Measurements from ENCODE around the gene VSX2. TPM values are rescaled to one million over a fixed set of nuclear protein-coding genes. Genes with fewer than 3 reads are reported as not detected.

VSX2 gene
- total and polyA plus RNA-seq, 2 of the 13 experiments (the other 11 are each of a cell fraction or from before 2014, with no cell fraction given), result 0.05 TPM; not detected in 1

DNA sequence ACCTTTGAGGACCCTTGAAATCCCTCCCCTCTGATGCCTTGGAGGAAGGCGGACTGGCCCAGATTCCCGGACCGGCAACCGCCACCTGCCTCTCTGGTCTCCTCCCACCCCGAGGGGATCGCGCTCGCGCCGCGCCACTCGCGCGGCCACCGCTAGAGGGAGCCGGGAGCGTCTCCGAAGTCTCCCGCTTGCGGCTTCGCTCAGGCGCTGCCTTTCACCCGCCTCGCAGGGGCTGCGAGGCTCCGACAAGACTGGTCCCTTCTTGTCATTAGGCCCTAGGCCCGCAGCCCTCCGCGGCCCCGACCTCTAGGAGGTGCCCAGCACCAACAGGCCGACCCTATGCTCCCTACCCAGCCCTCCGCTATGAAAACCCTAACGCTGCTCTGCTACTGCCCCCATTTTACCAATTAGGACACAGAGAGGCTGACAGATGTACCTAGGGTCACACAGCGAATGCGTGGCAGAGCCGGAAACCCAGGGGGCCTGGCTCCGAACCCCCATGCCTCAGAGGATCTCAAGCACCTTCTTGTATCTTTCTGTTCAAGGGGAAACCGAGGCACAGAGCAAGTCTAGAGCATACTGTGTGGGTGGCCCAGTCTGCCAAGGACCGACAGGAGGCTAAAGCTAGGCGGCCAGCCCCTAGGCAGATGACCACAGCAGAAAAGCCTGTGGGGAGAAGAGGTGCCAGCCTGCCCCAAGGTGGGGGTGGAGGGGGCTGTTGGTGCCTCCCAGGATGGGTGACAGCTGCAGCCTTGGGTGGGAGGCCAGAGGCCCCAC is 21.4 kb upstream of the VSX2 start (continued):
- TF ChIP-seq SALL1 (CRISPR knock-in tag; IDR thresholded peaks at IDR 0.05) (peak; percentile 35; the same call in 1 of the 2 replicates), DPF2 (CRISPR knock-in tag; IDR thresholded peaks at IDR 0.05; ENCODE audit: borderline replicate concordance, low read depth) (no peak), ZNF451 (CRISPR knock-in tag; IDR thresholded peaks at IDR 0.05) (no peak), GPN1 (CRISPR knock-in tag; IDR thresholded peaks at IDR 0.05; ENCODE audit: borderline replicate concordance) (no peak), ZSCAN12 (CRISPR knock-in tag; IDR thresholded peaks at IDR 0.05) (no peak), ZSCAN31 (CRISPR knock-in tag; IDR thresholded peaks at IDR 0.05; ENCODE audit: low read depth) (no peak), ZNF878 (CRISPR knock-in tag; IDR thresholded peaks at IDR 0.05) (no peak), ZNF333 (CRISPR knock-in tag; IDR thresholded peaks at IDR 0.05; ENCODE audit: borderline replicate concordance) (no peak), GABPB1 (CRISPR knock-in tag; IDR thresholded peaks at IDR 0.05) (peak; percentile 44; the same call in 1 of the 2 replicates), ZFP82 (CRISPR knock-in tag; IDR thresholded peaks at IDR 0.05; ENCODE audit: borderline replicate concordance) (no peak), ZMYM2 (CRISPR knock-in tag; IDR thresholded peaks at IDR 0.05) (no peak), ZFP62 (CRISPR knock-in tag; IDR thresholded peaks at IDR 0.05) (no peak), ZNF598 (CRISPR knock-in tag; IDR thresholded peaks at IDR 0.05; ENCODE audit: borderline replicate concordance) (no peak), ZNF83 (CRISPR knock-in tag; IDR thresholded peaks at IDR 0.05; ENCODE audit: borderline replicate concordance) (no peak), ZNF772 (CRISPR knock-in tag; IDR thresholded peaks at IDR 0.05) (no peak)
- TF ChIP-seq, protein P1, sequence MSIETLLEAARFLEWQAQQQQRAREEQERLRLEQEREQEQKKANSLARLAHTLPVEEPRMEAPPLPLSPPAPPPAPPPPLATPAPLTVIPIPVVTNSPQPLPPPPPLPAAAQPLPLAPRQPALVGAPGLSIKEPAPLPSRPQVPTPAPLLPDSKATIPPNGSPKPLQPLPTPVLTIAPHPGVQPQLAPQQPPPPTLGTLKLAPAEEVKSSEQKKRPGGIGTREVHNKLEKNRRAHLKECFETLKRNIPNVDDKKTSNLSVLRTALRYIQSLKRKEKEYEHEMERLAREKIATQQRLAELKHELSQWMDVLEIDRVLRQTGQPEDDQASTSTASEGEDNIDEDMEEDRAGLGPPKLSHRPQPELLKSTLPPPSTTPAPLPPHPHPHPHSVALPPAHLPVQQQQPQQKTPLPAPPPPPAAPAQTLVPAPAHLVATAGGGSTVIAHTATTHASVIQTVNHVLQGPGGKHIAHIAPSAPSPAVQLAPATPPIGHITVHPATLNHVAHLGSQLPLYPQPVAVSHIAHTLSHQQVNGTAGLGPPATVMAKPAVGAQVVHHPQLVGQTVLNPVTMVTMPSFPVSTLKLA (IDR thresholded peaks at IDR 0.05), result no peak
- TF ChIP-seq, protein P2, sequence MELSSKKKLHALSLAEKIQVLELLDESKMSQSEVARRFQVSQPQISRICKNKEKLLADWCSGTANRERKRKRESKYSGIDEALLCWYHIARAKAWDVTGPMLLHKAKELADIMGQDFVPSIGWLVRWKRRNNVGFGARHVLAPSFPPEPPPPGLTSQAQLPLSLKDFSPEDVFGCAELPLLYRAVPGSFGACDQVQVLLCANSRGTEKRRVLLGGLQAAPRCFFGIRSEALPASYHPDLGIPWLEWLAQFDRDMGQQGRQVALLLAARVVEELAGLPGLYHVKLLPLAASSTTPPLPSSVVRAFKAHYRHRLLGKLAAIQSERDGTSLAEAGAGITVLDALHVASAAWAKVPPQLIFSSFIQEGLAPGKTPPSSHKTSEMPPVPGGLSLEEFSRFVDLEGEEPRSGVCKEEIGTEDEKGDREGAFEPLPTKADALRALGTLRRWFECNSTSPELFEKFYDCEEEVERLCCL (CRISPR knock-in tag; IDR thresholded peaks at IDR 0.05; ENCODE audit: borderline replicate concordance), result no peak
- TF ChIP-seq, protein P3, sequence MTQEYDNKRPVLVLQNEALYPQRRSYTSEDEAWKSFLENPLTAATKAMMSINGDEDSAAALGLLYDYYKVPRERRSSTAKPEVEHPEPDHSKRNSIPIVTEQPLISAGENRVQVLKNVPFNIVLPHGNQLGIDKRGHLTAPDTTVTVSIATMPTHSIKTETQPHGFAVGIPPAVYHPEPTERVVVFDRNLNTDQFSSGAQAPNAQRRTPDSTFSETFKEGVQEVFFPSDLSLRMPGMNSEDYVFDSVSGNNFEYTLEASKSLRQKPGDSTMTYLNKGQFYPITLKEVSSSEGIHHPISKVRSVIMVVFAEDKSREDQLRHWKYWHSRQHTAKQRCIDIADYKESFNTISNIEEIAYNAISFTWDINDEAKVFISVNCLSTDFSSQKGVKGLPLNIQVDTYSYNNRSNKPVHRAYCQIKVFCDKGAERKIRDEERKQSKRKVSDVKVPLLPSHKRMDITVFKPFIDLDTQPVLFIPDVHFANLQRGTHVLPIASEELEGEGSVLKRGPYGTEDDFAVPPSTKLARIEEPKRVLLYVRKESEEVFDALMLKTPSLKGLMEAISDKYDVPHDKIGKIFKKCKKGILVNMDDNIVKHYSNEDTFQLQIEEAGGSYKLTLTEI (CRISPR knock-in tag; conservative IDR thresholded peaks at IDR 0.05), result no peak
- TF ChIP-seq, protein P4, sequence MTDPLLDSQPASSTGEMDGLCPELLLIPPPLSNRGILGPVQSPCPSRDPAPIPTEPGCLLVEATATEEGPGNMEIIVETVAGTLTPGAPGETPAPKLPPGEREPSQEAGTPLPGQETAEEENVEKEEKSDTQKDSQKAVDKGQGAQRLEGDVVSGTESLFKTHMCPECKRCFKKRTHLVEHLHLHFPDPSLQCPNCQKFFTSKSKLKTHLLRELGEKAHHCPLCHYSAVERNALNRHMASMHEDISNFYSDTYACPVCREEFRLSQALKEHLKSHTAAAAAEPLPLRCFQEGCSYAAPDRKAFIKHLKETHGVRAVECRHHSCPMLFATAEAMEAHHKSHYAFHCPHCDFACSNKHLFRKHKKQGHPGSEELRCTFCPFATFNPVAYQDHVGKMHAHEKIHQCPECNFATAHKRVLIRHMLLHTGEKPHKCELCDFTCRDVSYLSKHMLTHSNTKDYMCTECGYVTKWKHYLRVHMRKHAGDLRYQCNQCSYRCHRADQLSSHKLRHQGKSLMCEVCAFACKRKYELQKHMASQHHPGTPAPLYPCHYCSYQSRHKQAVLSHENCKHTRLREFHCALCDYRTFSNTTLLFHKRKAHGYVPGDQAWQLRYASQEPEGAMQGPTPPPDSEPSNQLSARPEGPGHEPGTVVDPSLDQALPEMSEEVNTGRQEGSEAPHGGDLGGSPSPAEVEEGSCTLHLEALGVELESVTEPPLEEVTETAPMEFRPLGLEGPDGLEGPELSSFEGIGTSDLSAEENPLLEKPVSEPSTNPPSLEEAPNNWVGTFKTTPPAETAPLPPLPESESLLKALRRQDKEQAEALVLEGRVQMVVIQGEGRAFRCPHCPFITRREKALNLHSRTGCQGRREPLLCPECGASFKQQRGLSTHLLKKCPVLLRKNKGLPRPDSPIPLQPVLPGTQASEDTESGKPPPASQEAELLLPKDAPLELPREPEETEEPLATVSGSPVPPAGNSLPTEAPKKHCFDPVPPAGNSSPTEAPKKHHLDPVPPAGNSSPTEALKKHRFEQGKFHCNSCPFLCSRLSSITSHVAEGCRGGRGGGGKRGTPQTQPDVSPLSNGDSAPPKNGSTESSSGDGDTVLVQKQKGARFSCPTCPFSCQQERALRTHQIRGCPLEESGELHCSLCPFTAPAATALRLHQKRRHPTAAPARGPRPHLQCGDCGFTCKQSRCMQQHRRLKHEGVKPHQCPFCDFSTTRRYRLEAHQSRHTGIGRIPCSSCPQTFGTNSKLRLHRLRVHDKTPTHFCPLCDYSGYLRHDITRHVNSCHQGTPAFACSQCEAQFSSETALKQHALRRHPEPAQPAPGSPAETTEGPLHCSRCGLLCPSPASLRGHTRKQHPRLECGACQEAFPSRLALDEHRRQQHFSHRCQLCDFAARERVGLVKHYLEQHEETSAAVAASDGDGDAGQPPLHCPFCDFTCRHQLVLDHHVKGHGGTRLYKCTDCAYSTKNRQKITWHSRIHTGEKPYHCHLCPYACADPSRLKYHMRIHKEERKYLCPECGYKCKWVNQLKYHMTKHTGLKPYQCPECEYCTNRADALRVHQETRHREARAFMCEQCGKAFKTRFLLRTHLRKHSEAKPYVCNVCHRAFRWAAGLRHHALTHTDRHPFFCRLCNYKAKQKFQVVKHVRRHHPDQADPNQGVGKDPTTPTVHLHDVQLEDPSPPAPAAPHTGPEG (CRISPR knock-in tag; IDR thresholded peaks at IDR 0.05), result no peak

All from HepG2 (cell line).